Panc1 (cell line): ENCODE data around the gene SRBD1.

Experiments
- CTCF ChIP-seq: fragments of 450-650 bp; IDR thresholded peaks from 2 replicates; pipeline ENCODE4 v1.5.1; 2017; ENCODE audit warnings: mild to moderate bottlenecking
- POLR2AphosphoS5 ChIP-seq: IDR thresholded peaks from 2 replicates; pipeline ENCODE4 v1.6.1; 2012; ENCODE audit warnings: mild to moderate bottlenecking, low read depth, low read length, moderate library complexity
- SIN3A ChIP-seq: IDR thresholded peaks from 2 replicates; pipeline ENCODE4 v1.6.1; 2012; ENCODE audit warnings: low read depth, mild to moderate bottlenecking, low read length, moderate library complexity, borderline replicate concordance; ENCODE audit not compliant: insufficient read depth
- TCF7L2 ChIP-seq: IDR thresholded peaks from 2 replicates; pipeline ENCODE4 v1.6.1; 2011; ENCODE audit warnings: mild to moderate bottlenecking, low read depth, low read length, inconsistent platforms

- no peak for TF ChIP-seq CTCF
- no peak for TF ChIP-seq POLR2AphosphoS5
- no peak for TF ChIP-seq TCF7L2
- TF ChIP-seq SIN3A = no peak
Observed at GRCh38 chr2:45368792-45369191, 242.3 kb downstream of the SRBD1 start.
